ENCODE results near the gene STK11.

GRCh38 chr19:1248139-1248785, 42.7 kb downstream of the STK11 start, which contains the start of gene MIDN:
- TF ChIP-seq, protein P1, sequence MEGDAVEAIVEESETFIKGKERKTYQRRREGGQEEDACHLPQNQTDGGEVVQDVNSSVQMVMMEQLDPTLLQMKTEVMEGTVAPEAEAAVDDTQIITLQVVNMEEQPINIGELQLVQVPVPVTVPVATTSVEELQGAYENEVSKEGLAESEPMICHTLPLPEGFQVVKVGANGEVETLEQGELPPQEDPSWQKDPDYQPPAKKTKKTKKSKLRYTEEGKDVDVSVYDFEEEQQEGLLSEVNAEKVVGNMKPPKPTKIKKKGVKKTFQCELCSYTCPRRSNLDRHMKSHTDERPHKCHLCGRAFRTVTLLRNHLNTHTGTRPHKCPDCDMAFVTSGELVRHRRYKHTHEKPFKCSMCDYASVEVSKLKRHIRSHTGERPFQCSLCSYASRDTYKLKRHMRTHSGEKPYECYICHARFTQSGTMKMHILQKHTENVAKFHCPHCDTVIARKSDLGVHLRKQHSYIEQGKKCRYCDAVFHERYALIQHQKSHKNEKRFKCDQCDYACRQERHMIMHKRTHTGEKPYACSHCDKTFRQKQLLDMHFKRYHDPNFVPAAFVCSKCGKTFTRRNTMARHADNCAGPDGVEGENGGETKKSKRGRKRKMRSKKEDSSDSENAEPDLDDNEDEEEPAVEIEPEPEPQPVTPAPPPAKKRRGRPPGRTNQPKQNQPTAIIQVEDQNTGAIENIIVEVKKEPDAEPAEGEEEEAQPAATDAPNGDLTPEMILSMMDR (IDR thresholded peaks at IDR 0.05), result no peak
- TF ChIP-seq POLR2A (IDR thresholded peaks at IDR 0.05), result no peak

Measured in testis (tissue), 2 donors.